Inferior parietal cortex (tissue), 1 donor: ENCODE results near the gene CENPP.

Source experiments
- DNase-seq: peaks from one replicate; pipeline ENCODE4 v3.0.0-alpha.2; 2016; ENCODE audit errors: extremely low spot score

The CENPP gene

DNA sequence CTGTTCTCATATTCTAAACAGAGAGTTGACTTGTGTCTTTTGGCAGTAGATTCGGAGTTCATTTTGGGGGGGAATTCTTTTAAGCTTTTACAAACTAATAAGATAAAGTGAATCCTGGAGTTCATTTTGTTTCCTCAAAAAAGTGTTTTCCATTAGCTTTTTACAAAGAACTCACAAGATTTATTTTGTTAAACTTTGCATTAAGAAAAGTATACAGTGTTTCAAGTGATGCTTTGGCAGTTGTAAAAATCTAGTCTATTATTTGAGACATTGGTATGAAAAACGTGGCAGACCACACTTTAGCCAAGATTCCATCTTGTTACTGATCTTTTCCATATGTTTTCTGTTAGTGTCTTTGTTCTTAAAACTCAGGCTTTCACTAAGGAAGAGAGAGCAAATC, 99.7 kb downstream of the CENPP start:
- DNase-seq, result no peak

- no peak for DNase-seq
Observed at GRCh38 chr9:92426501-92427145, 100.9 kb downstream of the CENPP start.

- no peak for DNase-seq
Observed at GRCh38 chr9:92429836-92430235, 104.1 kb downstream of the CENPP start.

- DNase-seq, result no peak
Observed at GRCh38 chr9:92432350-92432749, 106.6 kb downstream of the CENPP start.

GRCh38 chr9:92432972-92433548, 107.3 kb downstream of the CENPP start:
- DNase-seq, result no peak

GRCh38 chr9:92435263-92435662, 109.5 kb downstream of the CENPP start:
- DNase-seq, result no peak

DNA sequence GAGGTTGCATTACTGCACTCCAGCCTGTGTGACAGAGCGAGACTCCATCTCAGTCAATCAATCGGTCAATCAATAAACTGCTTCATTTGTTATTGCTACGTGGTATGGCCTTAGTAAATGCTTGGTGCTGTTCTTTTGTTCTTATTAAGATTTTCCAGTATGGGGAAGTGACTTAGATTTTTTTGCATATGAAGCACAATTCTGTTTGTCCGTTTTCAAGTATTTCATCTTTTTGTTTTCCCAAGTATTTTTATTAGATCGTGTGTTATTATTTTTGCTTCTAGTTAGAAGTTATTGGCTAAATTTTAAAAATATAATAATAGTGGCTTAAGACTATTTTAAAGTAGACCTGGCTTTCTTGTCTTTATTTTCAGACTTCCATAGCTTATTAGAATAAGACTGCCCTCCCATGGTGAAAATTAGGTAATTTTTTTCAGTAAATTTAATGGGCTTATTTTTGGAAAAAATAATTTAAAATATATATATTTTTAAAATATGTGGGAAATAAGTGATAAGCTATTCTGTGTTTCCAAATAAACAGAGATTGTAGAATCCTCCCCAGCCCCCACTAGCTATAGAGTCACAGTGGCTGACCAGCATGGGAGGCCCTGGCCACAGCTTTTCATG, 113.3 kb downstream of the CENPP start:
- DNase-seq, result no peak

DNA sequence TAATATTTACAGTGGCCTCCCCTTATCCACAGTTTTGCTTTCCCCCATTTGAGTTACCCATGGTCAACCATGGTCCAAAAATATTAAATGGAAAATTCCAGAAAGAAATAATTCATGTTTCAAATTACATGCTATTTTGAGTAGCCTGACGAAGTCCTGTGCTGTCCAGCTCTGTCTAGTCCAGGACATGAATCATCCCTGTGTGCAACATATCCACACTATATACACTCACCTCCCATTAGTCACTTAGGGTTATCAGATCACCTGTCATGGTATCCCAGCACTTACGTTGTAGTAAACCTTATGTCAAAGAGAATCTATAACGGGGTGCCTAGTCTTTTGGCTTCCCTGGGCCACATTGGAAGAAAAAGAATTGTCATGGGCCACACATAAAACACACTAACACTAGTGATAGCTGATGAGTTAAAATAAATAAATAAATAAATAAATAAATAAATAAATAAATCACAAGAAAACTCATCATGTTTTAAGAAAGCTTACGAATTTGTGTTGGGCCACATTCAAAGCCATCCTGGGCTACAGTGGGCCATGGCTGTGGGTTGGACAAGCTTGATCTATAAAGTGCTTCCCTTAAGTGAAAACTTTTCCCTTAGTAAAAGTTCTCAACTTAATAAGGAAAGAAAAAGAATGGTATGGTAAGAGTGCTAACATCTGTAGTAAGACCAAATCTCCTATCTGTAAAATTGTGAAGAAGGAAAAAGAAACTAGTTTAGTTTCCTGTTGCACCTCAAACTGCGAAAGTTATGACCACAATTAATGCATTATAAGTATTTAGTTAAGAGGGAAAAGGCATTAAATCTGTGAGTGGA, 114.4 kb downstream of the CENPP start:
- DNase-seq, result no peak

- DNase-seq, result no peak
Observed at GRCh38 chr9:92440751-92441046, 114.9 kb downstream of the CENPP start.

- no peak for DNase-seq
Observed at GRCh38 chr9:92444841-92445240, 119.1 kb downstream of the CENPP start.

- DNase-seq, result no peak
Observed at GRCh38 chr9:92446536-92446935, 120.8 kb downstream of the CENPP start.

DNA sequence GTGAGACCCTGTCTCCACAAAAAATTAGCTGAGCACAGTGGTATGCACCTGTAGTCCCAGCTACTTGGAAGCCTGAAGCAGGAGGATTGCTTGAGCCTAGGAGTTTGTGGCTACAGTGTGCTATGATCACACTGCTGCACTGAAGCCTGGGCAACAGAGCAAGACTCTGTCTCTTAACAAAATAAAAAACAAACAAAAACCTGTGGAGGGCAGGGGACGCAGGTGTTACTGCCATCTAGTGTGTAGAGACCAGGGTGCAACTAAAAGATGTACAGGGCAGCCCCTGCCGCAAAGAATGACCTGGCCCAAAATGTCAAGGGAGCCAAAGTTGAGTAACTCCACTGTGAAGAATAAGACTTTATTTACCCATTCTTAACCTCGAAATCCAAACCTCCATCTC, 129.5 kb downstream of the CENPP start:
- no peak for DNase-seq

- DNase-seq, result no peak
Observed at GRCh38 chr9:92457576-92457975, 131.8 kb downstream of the CENPP start.

- DNase-seq, result no peak
Observed at GRCh38 chr9:92463387-92463786, 137.6 kb downstream of the CENPP start.

DNA sequence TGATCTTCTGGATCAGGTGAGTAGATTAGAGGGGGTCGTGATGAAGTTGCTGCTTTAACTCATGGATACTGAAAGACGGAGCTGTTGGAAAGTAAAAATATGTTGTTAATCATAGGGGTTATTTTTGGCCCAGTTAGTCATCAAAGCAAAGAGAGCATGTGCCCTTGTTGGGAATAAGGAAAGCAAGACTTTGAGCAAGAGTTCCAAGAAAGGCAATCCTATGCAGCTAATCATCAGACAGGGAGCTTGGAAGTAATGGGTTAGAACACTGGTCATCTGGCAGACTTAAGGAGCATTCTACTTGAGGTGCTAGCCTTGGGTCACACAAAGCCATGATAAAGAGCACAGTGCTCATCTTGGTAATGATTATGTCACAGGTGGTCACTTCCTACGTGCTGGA, 138.2 kb downstream of the CENPP start:
- no peak for DNase-seq

- DNase-seq, result no peak
Observed at GRCh38 chr9:92467041-92467440, 141.3 kb downstream of the CENPP start.

- DNase-seq, result no peak
Observed at GRCh38 chr9:92467511-92467910, 141.8 kb downstream of the CENPP start.

DNA sequence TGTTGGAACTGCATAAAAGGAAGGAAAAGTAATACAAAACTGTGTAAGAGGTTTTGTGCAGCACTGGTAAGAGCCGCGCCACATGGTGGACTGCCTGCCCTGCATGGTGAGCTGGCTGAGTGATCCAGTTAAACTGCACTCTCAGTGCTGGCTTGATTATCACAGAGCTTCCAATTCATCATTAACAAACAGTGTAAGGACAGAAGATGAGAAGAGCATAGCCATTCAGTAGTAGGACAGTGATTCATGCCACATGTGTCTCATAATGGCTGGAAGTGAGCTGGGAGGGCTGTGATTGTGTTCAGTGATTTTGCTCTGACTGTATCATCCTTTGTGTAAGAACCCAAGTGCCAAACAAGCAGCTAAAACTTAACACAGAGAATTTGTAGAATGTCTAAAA, 142.5 kb downstream of the CENPP start:
- no peak for DNase-seq

DNA sequence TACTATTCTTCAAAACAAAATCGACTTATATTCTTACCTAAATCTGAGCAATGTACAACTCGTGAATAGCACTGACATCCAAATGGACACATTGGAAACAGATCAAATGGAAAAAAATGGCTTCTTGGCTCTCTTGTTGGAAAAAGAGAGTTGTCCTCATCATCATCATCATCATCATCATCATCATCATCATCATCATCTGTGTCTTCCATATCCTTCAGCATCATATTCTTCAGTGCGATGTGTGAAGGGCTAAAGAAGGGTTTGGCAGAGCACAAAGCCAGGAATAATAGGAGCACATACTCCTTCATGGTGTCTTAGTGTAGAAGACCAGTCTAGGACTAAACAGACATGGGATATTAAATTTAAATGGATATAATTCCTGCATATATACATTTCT, 148.8 kb downstream of the CENPP start:
- DNase-seq, result no peak

- no peak for DNase-seq
Observed at GRCh38 chr9:92476962-92477361, 151.2 kb downstream of the CENPP start.

DNA sequence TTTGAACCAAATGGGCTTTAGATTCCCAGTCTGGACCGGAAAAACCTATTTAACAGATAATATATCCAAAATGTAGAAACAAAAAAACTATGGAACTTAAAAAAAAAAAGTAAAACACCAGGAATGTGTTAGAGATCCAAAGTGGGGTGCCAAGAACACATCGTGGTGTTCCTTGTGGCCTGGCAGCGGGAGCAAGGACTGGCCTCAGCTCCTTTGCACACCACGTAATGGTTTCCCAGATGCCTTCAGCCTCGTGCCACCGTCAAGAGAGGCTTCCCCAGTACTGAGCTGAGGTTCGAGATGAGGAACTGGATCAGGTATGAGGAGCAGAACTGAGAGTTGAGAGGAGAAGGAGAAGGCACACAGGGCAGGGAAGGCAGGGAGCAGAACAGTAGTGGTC, 153.0 kb downstream of the CENPP start:
- no peak for DNase-seq

DNA sequence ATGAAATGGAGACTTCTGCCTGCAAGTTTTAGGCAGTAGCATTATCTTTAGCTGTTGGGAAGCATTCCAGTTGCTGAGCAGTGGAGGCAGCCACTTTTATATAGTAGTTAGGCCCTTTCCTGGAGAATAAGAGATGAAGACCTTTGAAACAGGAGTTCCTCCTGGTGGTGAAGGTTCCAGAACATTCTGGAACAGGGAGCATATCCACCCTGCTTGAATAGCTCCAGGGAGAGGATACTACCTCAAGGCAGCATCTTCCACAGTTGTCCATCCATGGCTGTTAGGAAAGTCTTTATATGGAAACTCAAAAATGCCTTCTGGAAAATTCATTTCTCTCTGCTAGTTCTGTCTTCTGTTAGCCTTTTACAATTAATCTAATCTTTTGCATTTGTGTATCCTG, 153.6 kb downstream of the CENPP start:
- DNase-seq, result no peak

DNA sequence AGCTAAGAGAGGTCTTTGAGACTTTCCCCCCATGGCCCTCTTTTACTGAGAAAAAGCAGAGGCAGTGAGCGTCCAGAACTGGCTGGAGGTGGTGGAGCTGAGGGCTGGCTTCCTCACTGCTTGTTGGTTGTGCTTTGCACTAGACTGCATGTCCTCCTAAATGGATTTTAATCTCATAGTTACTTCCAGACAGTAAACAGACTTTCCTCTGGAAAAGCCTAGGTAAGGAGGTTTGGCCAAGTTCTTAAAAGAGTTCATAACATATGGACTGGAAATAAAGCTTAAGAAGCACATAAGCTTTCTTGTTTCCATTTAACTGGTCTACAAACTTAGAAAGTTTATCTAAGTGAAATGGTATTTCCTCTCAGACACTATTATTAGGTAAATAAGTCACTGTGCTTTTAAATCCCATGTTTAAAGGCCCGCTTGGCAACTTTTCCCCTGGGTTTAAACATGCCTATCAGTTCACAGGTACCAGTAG, 154.6 kb downstream of the CENPP start:
- DNase-seq, result no peak
